ENCODE measurements around the gene WDR37.

WDR37 gene

DNA sequence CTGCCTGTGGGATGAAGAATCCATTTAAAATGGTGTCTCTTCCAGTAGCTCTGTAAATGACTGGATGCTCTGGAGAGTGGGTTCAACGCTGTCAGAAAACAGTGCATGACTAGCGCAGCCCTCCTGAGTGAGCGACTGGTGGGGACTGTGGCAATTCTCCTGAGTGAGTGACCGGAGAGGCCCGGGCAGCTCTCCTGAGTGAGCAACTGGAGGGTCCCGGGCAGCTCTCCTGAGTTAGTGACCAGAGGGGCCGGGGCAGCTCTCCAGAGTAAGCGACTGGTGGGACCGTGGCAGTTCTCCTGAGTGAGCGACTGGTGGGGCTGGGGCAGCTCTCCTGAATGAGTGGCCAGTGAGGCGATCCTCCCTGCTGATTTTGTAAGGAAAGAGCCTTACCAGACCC is 85.5 kb downstream of the WDR37 start:
- no peak for DNase-seq (ENCODE audit: low spot score)
- in situ Hi-C loops (cut with MboI; ENCODE audit: low sequenced_read_pairs, unreplicated experiment): no loop called here

DNA sequence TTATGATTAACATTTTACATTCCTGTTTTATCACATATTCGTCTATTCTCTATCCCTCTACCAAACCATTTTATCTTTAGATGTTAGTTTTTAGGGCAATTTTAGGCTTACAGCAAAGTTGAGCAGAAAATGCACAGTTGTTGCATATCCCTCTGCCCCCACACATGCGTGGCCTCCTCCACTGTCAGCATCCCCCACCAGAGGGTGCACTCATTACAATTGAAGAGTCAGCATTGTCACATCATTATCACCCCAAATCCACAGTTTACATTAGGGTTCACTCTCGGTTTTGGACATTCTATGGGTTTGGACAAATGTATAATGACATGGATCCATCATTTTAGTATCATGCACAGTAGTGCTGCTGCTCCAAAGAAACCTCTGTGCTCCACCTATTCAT is 86.4 kb downstream of the WDR37 start:
- in situ Hi-C loops (cut with MboI; ENCODE audit: low sequenced_read_pairs, unreplicated experiment): no loop called here
- TF ChIP-seq, protein P1, sequence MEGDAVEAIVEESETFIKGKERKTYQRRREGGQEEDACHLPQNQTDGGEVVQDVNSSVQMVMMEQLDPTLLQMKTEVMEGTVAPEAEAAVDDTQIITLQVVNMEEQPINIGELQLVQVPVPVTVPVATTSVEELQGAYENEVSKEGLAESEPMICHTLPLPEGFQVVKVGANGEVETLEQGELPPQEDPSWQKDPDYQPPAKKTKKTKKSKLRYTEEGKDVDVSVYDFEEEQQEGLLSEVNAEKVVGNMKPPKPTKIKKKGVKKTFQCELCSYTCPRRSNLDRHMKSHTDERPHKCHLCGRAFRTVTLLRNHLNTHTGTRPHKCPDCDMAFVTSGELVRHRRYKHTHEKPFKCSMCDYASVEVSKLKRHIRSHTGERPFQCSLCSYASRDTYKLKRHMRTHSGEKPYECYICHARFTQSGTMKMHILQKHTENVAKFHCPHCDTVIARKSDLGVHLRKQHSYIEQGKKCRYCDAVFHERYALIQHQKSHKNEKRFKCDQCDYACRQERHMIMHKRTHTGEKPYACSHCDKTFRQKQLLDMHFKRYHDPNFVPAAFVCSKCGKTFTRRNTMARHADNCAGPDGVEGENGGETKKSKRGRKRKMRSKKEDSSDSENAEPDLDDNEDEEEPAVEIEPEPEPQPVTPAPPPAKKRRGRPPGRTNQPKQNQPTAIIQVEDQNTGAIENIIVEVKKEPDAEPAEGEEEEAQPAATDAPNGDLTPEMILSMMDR (IDR thresholded peaks at IDR 0.05; ENCODE audit: borderline replicate concordance, control extremely low read depth, extremely low read depth, insufficient read depth, missing control alignments): peak; percentile 30
- DNase-seq (ENCODE audit: low spot score): no peak

More for the DNA sequence above, 85.5 kb downstream of the WDR37 start:
- TF ChIP-seq, protein P1 (IDR thresholded peaks at IDR 0.05; ENCODE audit: borderline replicate concordance, control extremely low read depth, extremely low read depth, insufficient read depth, missing control alignments): no peak

DNA sequence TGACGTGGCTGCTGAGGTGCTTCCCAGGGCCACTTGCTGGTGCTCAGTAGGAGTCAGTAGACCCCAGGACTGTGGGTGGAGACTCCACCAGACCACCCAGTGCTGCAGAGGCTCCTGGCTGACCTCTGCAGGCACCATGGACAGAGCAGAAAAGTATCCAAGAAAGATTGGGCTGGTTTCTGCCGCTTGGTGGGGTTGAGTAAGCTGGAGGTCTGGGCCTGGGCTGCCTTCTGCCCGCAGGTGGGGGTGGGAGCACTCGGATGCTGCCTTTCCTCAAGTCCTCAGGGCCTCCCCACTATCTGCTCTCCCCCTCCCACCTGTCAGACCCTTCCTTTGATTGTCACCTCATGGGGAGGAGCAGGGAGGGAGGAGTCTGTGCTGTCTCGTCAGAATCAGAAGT is 91.6 kb downstream of the WDR37 start:
- no peak for DNase-seq (ENCODE audit: low spot score)
- in situ Hi-C loops (cut with MboI; ENCODE audit: low sequenced_read_pairs, unreplicated experiment): no loop called here
- TF ChIP-seq, protein P1 (IDR thresholded peaks at IDR 0.05; ENCODE audit: borderline replicate concordance, control extremely low read depth, extremely low read depth, insufficient read depth, missing control alignments): no peak

DNA sequence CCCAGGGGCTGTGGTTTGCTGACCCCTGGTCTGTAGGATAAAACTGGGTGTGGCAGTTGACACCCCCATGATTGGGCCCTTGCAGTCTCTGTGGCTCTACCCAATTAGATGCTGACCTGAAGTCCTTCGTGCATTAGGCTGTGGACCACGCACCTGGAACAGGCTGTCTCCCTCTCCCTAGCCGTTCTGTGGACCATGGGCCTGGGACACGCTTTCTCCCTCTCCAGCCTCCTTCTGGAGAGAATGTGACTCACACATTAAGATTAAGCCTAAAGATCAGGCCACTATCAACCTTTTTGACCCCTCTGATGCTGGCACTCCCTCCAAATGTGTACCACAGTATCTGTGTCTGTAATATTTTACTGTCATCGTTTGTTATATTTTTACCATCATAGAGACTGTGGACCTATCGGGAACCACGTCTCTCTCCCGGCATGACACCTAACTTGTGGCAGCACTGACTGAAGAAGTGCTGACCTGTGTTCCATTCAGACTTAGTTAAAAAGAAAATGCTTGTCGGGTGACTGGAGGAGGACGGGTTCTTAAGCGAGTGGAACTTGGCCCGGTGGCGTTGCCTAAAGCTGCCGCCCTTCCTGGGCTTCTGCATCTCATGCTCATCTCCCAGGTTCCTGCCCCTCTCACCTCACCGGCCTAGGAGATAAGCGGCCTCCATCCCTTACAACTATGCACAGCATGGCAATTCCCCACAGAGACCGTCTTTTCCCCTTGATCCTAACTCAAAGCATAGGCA is 92.8 kb downstream of the WDR37 start:
- in situ Hi-C loops (cut with MboI; ENCODE audit: low sequenced_read_pairs, unreplicated experiment): no loop called here
- no peak for DNase-seq (ENCODE audit: low spot score)
- TF ChIP-seq, protein P1 (IDR thresholded peaks at IDR 0.05; ENCODE audit: borderline replicate concordance, control extremely low read depth, extremely low read depth, insufficient read depth, missing control alignments): no peak

DNA sequence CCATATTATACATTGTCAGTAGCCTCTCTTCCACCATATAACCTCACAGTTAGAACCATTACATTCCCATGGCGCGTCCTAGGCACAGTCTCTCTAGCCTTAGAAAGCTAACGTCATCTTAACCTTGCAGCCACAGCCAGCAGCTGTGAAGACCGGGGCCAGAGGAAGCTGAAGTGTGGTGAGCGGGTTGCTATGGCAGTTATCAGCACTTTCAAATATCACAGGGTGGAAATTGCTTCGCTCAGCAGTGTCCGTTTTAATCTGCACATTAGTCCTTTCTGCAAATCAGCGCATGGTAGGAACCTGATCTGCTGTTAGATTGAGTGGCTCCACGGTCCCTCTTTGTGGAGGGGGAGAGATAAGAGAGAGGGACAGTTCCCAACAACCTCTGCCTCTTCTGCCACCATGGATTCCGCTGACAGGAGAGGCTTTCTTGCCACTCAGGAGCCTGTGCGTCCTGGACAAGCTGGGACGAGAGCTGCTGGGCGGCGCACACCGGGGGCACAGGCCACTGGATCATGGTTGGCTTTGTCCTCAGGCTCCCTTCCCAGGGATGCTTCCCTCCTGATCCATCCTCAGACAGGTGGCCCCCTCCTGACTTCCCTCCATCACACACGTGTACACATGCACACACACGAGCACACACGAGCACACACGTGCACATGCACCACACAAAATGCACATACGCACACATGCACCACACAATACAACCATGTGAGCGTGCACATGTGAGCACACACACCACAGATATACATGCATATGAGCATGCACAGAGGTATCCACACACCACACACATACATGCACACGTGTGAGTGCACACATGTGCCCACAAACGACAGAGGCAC is 93.8 kb downstream of the WDR37 start:
- in situ Hi-C loops (cut with MboI; ENCODE audit: low sequenced_read_pairs, unreplicated experiment): no loop called here
- TF ChIP-seq, protein P1 (IDR thresholded peaks at IDR 0.05; ENCODE audit: borderline replicate concordance, control extremely low read depth, extremely low read depth, insufficient read depth, missing control alignments): no peak
- no peak for DNase-seq (ENCODE audit: low spot score)

DNA sequence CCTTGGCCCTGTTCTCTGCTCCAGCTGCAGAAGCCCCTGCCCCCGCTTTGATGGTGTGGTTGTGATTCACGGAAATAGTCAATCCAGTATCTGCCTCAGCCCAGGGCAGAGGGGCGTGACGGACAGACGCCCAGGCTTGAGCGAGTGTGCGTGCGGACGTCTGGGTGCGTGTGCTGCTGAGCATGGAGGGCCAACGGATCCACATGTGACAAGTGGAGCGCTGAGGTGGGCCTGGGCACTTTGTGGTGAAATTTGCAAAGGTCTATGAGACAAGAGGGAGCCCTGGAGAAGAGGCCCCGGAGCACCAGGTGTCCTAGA is 94.4 kb downstream of the WDR37 start:
- in situ Hi-C loops (cut with MboI; ENCODE audit: low sequenced_read_pairs, unreplicated experiment): no loop called here
- DNase-seq (ENCODE audit: low spot score): no peak
- TF ChIP-seq, protein P1 (IDR thresholded peaks at IDR 0.05; ENCODE audit: borderline replicate concordance, control extremely low read depth, extremely low read depth, insufficient read depth, missing control alignments): no peak

Measured in GM13976 (cell line).